Neutrophil (primary cell): ENCODE results near the gene RAMP3.

ENCODE experiments used
- H3K27ac ChIP-seq: fragments of 200-600 bp; sonication (generic); 2 replicates; pipeline ENCODE4 v1.5.1; 2016; ENCODE audit warnings: mild to moderate bottlenecking, moderate library complexity
- H3K27me3 ChIP-seq: fragments of 200-600 bp; sonication (generic); 2 replicates; pipeline ENCODE4 v1.6.0; 2016; ENCODE audit warnings: mild to moderate bottlenecking
- H3K36me3 ChIP-seq: fragments of 200-600 bp; sonication (generic); 2 replicates; pipeline ENCODE4 v1.5.1; 2017
- H3K4me1 ChIP-seq, 2 experiments: fragments of 200-600 bp in 1 of 2; sonication (generic) in 1 of 2; 1 replicate in 1 of 2; 2 replicates in 1 of 2; pipeline versions ENCODE4 v1.5.1 to v1.6.1; 2013 to 2016; ENCODE audit warnings: low read depth in 1 of 2, low read length in 1 of 2, mild to moderate bottlenecking in 1 of 2, moderate library complexity in 1 of 2; ENCODE audit not compliant: control insufficient read depth in 1 of 2, insufficient read depth in 1 of 2
- H3K4me3 ChIP-seq, 2 experiments: fragments of 200-600 bp in 1 of 2; sonication (generic) in 1 of 2; 1 replicate in 1 of 2; 2 replicates in 1 of 2; pipeline ENCODE4 v1.5.1; 2013 to 2016; ENCODE audit warnings: low read depth in 1 of 2, low read length in 1 of 2, mild to moderate bottlenecking in 1 of 2, moderate library complexity in 1 of 2
- H3K9me3 ChIP-seq: fragments of 200-600 bp; sonication (generic); 2 replicates; pipeline ENCODE4 v1.5.1; 2016
- TF ChIP-seq, protein P1 (sequence below): fragments of 200-600 bp; sonication (generic); IDR thresholded peaks from 2 replicates; pipeline ENCODE4 v1.5.1; 2016; ENCODE audit warnings: antibody characterized with exemption

RAMP3 gene

GRCh38 chr7:45224832-45225231 lies 67.2 kb downstream of the RAMP3 start:
- TF ChIP-seq, protein P1, sequence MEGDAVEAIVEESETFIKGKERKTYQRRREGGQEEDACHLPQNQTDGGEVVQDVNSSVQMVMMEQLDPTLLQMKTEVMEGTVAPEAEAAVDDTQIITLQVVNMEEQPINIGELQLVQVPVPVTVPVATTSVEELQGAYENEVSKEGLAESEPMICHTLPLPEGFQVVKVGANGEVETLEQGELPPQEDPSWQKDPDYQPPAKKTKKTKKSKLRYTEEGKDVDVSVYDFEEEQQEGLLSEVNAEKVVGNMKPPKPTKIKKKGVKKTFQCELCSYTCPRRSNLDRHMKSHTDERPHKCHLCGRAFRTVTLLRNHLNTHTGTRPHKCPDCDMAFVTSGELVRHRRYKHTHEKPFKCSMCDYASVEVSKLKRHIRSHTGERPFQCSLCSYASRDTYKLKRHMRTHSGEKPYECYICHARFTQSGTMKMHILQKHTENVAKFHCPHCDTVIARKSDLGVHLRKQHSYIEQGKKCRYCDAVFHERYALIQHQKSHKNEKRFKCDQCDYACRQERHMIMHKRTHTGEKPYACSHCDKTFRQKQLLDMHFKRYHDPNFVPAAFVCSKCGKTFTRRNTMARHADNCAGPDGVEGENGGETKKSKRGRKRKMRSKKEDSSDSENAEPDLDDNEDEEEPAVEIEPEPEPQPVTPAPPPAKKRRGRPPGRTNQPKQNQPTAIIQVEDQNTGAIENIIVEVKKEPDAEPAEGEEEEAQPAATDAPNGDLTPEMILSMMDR: no peak
- no peaks in the 10 kb centered on the region for H3K4me1 ChIP-seq
- H3K4me3 ChIP-seq: no peak overlapping the region
- no peaks in the 10 kb centered on the region for H3K9me3 ChIP-seq
- H3K27ac ChIP-seq: no peak overlapping the region
- H3K36me3 ChIP-seq: no peaks in the 10 kb centered on the region
- peaks cover 21% of the 10 kb centered on the region for H3K27me3 ChIP-seq

- Histone ChIP-seq H3K4me1 (no peaks in the 10 kb centered on the region), H3K36me3 (no peaks in the 10 kb centered on the region), H3K27me3 (peaks cover 27% of the 10 kb centered on the region), H3K27ac (no peak overlapping the region), H3K4me3 (no peak overlapping the region), H3K9me3 (no peaks in the 10 kb centered on the region)
- TF ChIP-seq, protein P1: no peak
Measured at GRCh38 chr7:45225311-45225947, 67.8 kb downstream of the RAMP3 start.

DNA sequence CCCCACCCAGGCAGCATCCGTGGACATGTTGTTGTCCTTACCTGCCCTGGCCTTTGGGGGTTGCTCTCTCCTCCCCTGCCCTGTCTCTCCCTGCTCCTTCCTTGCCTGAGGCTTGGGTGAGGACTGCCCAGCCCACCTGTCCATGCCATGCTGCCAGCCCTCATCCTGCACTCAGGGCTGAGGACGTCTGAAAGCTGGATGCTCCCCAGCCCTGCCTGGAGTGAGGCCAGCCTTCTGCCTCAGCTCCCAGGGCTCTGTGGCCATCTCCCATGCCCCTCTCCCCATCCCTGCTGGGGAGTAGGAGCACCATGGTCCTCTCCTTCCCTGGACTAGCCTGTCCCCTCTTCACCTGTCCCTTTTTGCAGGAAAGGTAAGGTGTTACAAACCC lies 68.4 kb downstream of the RAMP3 start:
- TF ChIP-seq, protein P1: no peak
- Histone ChIP-seq H3K27me3 (peaks cover 31% of the 10 kb centered on the region), H3K27ac (no peak overlapping the region), H3K36me3 (no peaks in the 10 kb centered on the region), H3K4me3 (no peak overlapping the region), H3K9me3 (no peaks in the 10 kb centered on the region), H3K4me1 (no peaks in the 10 kb centered on the region)

GRCh38 chr7:45229156-45229920 lies 71.7 kb downstream of the RAMP3 start:
- Histone ChIP-seq H3K9me3 (no peaks in the 10 kb centered on the region), H3K36me3 (no peaks in the 10 kb centered on the region), H3K27me3 (peaks cover 63% of the 10 kb centered on the region), H3K27ac (no peak overlapping the region), H3K4me1 (no peaks in the 10 kb centered on the region), H3K4me3 (no peak overlapping the region)
- TF ChIP-seq, protein P1: no peak

DNA sequence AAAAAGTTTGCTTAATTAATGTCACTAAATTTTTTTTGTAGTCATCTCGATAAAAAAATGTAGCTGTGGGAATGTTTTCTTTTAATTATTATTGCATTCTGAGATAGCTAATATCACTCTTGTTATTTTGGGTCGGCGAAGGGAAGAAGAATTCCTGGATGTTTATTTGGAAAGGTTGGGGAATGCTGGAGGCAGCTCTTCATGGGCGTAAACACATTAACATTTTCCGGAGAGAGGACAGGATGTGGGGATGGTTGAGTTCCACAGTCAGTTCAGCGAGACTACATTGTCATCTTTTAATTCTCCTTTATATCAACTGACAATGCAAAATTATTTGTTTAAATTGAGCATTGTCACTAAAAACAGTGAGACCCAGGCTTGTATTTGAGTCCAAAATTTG lies 72.5 kb downstream of the RAMP3 start:
- H3K36me3 ChIP-seq: no peaks in the 10 kb centered on the region
- H3K4me3 ChIP-seq: no peak overlapping the region
- TF ChIP-seq, protein P1: no peak
- no peaks in the 10 kb centered on the region for H3K9me3 ChIP-seq
- no peak overlapping the region for H3K27ac ChIP-seq
- H3K27me3 ChIP-seq: peaks cover 70% of the 10 kb centered on the region
- no peaks in the 10 kb centered on the region for H3K4me1 ChIP-seq
